Measurements from ENCODE around the gene TM4SF1.

- TF ChIP-seq POLR2A (IDR thresholded peaks at IDR 0.05; ENCODE audit: low read length) (no peak), GATA1 (IDR thresholded peaks at IDR 0.05; ENCODE audit: low read depth, low read length) (no peak)
These were observed 20.1 kb upstream of the TM4SF1 start for GRCh38 chr3:149397528-149397927.

All from erythroblast (primary cell).